Dermis lymphatic vessel endothelial cell (primary cell): ENCODE results near the gene TTLL10. TPM values are rescaled to one million over a fixed set of nuclear protein-coding genes. Genes with fewer than 3 reads are reported as not detected.

Experiments used
- total RNA-seq: library from RNA; depleted of rRNA; stranded (reverse); fragments of >200 nt; gene quantifications from 2 replicates; pipeline ENCODE4 v1.2.1, GENCODE V29; 2014

TTLL10 gene
- total RNA-seq = not detected in 2 replicates

GRCh38 chr1:1173793-1174415 lies at the start of gene TTLL10:
TSS of gene TTLL10 (plus strand) at chr1:1173880. CDS start at chr1:1179216, 5,336 bp downstream.

GRCh38 chr1:1206376-1206965 lies 32.8 kb downstream of the TTLL10 start, which contains the start of gene TNFRSF18:
TSS of gene TNFRSF18 (minus strand) at chr1:1206592. CDS start at chr1:1206571, 21 bp downstream.

GRCh38 chr1:1213345-1214265 lies 39.9 kb downstream of the TTLL10 start, which contains the start of gene TNFRSF4:
TSS of gene TNFRSF4 (minus strand) at chr1:1214153. CDS start at chr1:1214127, 26 bp downstream.

GRCh38 chr1:1231400-1232207 lies 57.9 kb downstream of the TTLL10 start, which contains the start of gene SDF4:
TSS of gene SDF4 (minus strand) at chr1:1232001. CDS start at chr1:1228772, 3,229 bp downstream.

GRCh38 chr1:1232208-1232795 lies 58.6 kb downstream of the TTLL10 start, which contains the start of gene B3GALT6:
TSS of gene B3GALT6 (plus strand) at chr1:1232237. CDS start at chr1:1232279, 42 bp downstream.

GRCh38 chr1:1246577-1247340 lies 73.1 kb downstream of the TTLL10 start, which contains the start of gene C1QTNF12:
TSS of gene C1QTNF12 (minus strand) at chr1:1246722. CDS start at chr1:1246690, 32 bp downstream.

Other genes with a start within 250 kb of the TTLL10 start
- 0.17 and 0.22 TPM in 2 replicates for gene SAMD11, start 250.0 kb upstream of the TTLL10 start, total RNA-seq
- gene NOC2L, start 214.6 kb upstream of the TTLL10 start, total RNA-seq = 51.8 and 58.1 TPM in 2 replicates
- gene KLHL17, start 213.3 kb upstream of the TTLL10 start, total RNA-seq = 2.7 and 3.2 TPM in 2 replicates
- gene PLEKHN1, start 207.4 kb upstream of the TTLL10 start, total RNA-seq = 0.11 and 0.17 TPM in 2 replicates
- not detected in 2 replicates for gene PERM1, start 191.8 kb upstream of the TTLL10 start, total RNA-seq
- gene HES4, start 173.8 kb upstream of the TTLL10 start, total RNA-seq = 23.6 and 33.8 TPM in 2 replicates
- 48.2 and 108 TPM in 2 replicates for gene ISG15, start 160.4 kb upstream of the TTLL10 start, total RNA-seq
- 41.8 and 48.9 TPM in 2 replicates for gene AGRN, start 153.8 kb upstream of the TTLL10 start, total RNA-seq
- gene RNF223, start 99.6 kb upstream of the TTLL10 start, total RNA-seq = not detected in 2 replicates
- gene C1orf159, start 57.8 kb upstream of the TTLL10 start, total RNA-seq = 4.7 and 6.1 TPM in 2 replicates
- 0.11 TPM in 1 of 2 replicates, not detected in the other for gene TNFRSF18, start 32.7 kb downstream of the TTLL10 start, total RNA-seq
- 1.2 and 1.7 TPM in 2 replicates for gene TNFRSF4, start 40.3 kb downstream of the TTLL10 start, total RNA-seq
- 79.1 and 94.0 TPM in 2 replicates for gene SDF4, start 58.1 kb downstream of the TTLL10 start, total RNA-seq
- 21.3 and 23.4 TPM in 2 replicates for gene B3GALT6, start 58.4 kb downstream of the TTLL10 start, total RNA-seq
- gene C1QTNF12, start 72.8 kb downstream of the TTLL10 start, total RNA-seq = 0.09 and 0.22 TPM in 2 replicates
- gene UBE2J2, start 100.0 kb downstream of the TTLL10 start, total RNA-seq = 27.4 and 32.7 TPM in 2 replicates
- 0.22 and 0.26 TPM in 2 replicates for gene SCNN1D, start 106.6 kb downstream of the TTLL10 start, total RNA-seq
- gene ACAP3, start 134.1 kb downstream of the TTLL10 start, total RNA-seq = 14.3 and 14.4 TPM in 2 replicates
- gene PUSL1, start 134.7 kb downstream of the TTLL10 start, total RNA-seq = 7.3 and 8.6 TPM in 2 replicates
- 51.3 and 52.0 TPM in 2 replicates for gene INTS11, start 150.8 kb downstream of the TTLL10 start, total RNA-seq
- gene CPTP, start 150.9 kb downstream of the TTLL10 start, total RNA-seq = 11.7 and 14.0 TPM in 2 replicates
- 0.09 and 0.11 TPM in 2 replicates for gene TAS1R3, start 157.4 kb downstream of the TTLL10 start, total RNA-seq
- 31.0 and 35.3 TPM in 2 replicates for gene DVL1, start 175.5 kb downstream of the TTLL10 start, total RNA-seq
- gene MXRA8, start 184.7 kb downstream of the TTLL10 start, total RNA-seq = 0.09 and 0.98 TPM in 2 replicates
- 67.6 and 68.1 TPM in 2 replicates for gene AURKAIP1, start 201.3 kb downstream of the TTLL10 start, total RNA-seq
- gene CCNL2, start 225.5 kb downstream of the TTLL10 start, total RNA-seq = 68.4 and 96.8 TPM in 2 replicates
- gene MRPL20, start 233.4 kb downstream of the TTLL10 start, total RNA-seq = 86.6 and 91.1 TPM in 2 replicates
- 0.11 and 0.34 TPM in 2 replicates for gene ANKRD65, start 247.4 kb downstream of the TTLL10 start, total RNA-seq